RWPE1 (cell line): ENCODE results near the gene LMNB1.

Experiments used
- CTCF ChIA-PET: fragments of 350-600 bp; sonication (Branson Sonifier 250); formaldehyde crosslinking; extraction: SDS; loops from one replicate; lab custom pipeline; 2021; lab: Yijun Ruan, JAX
- POLR2A ChIA-PET: fragments of 400-600 bp; formaldehyde crosslinking; extraction: SDS; loops from one replicate; lab custom pipeline; 2020; ENCODE audit warnings: antibody characterized with exemption; ENCODE audit not compliant: low non-redundant PET; lab: Yijun Ruan, JAX
- DNase-seq: peaks from one replicate; pipeline ENCODE4 v3.0.0; 2012; ENCODE audit warnings: low spot score
- H3K27ac ChIP-seq: fragments of 450-650 bp; 2 replicates; pipeline ENCODE4 v1.5.1; 2017
- CTCF ChIP-seq: fragments of 450-650 bp; conservative IDR thresholded peaks from 2 replicates; pipeline ENCODE4 v1.5.1; 2017; ENCODE audit warnings: low read depth, mild to moderate bottlenecking

LMNB1 gene

GRCh38 chr5:126858441-126858840, 81.5 kb downstream of the LMNB1 start:
- ChIA-PET POLR2A (no interaction called here), CTCF (interaction anchor here (0.6 to 0.7 kb wide), 2 partner anchors 12 to 42 kb away, joined by 3 to 5 read pairs; no protein-coding TSS in a partner anchor)
- TF ChIP-seq CTCF = no peak
- no peak overlapping the region for H3K27ac ChIP-seq
- no peak for DNase-seq

- CTCF ChIA-PET = interaction anchor here (0.6 kb wide), 3 partner anchors 204 to 630 kb away, joined by 3 to 5 read pairs (median 3); no protein-coding TSS in a partner anchor
Observed at GRCh38 chr5:126863402-126863801, 86.5 kb downstream of the LMNB1 start.

GRCh38 chr5:126864042-126864688, 87.2 kb downstream of the LMNB1 start:
- POLR2A ChIA-PET = no interaction called here
- DNase-seq = no peak
- CTCF ChIA-PET = interaction anchor here (0.6 kb wide), 4 partner anchors 165 to 629 kb away, joined by 3 to 5 read pairs (median 3); no protein-coding TSS in a partner anchor
- H3K27ac ChIP-seq = no peak overlapping the region
- no peak for TF ChIP-seq CTCF

More at GRCh38 chr5:126863402-126863801, 86.5 kb downstream of the LMNB1 start:
- DNase-seq = no peak
- no peak for TF ChIP-seq CTCF
- H3K27ac ChIP-seq = no peak overlapping the region
- POLR2A ChIA-PET = no interaction called here

GRCh38 chr5:126865299-126865698, 88.4 kb downstream of the LMNB1 start:
- no peak for TF ChIP-seq CTCF
- CTCF ChIA-PET = interaction anchor here (0.6 kb wide), 1 partner anchor 481 kb away, joined by 3 read pairs; no protein-coding TSS in a partner anchor
- H3K27ac ChIP-seq = no peak overlapping the region
- DNase-seq = peak; percentile 50
- POLR2A ChIA-PET = no interaction called here

GRCh38 chr5:126866851-126867636, 90.1 kb downstream of the LMNB1 start:
- POLR2A ChIA-PET = no interaction called here
- no peak for DNase-seq
- CTCF ChIA-PET = no interaction called here
- no peak for TF ChIP-seq CTCF
- H3K27ac ChIP-seq = no peak overlapping the region

GRCh38 chr5:126868338-126869004, 91.5 kb downstream of the LMNB1 start:
- ChIA-PET CTCF (no interaction called here), POLR2A (no interaction called here)
- no peak for TF ChIP-seq CTCF
- DNase-seq = no peak
- H3K27ac ChIP-seq = no peak overlapping the region
